Tracheal epithelial cell (primary cell): Measurements from ENCODE around the gene GOLGA8H. TPM values are rescaled to one million over a fixed set of nuclear protein-coding genes. Genes with fewer than 3 reads are reported as not detected.

Source experiments
- total RNA-seq: library from RNA; depleted of rRNA; stranded (reverse); fragments of >200 nt; gene quantifications from 2 replicates; pipeline ENCODE4 v1.2.1, GENCODE V29; 2014

Gene GOLGA8H
- not detected in 2 replicates for total RNA-seq

GRCh38 chr15:30603796-30604195 is at the start of gene GOLGA8H:
GOLGA8H (plus strand) TSS chr15:30604028; CDS start chr15:30604126, 98 bp downstream.

GRCh38 chr15:30625436-30626193 is 21.8 kb downstream of the GOLGA8H start, which contains the start of gene ARHGAP11B:
ARHGAP11B (plus strand) TSS chr15:30626128.

Other genes starting within 250 kb of the GOLGA8H start
- gene CHRFAM7A, start 210.5 kb upstream of the GOLGA8H start, total RNA-seq: under 0.01 TPM in 1 of 2 replicates, not detected in the other
- gene GOLGA8R, start 189.8 kb upstream of the GOLGA8H start, total RNA-seq: 0.24 and 1.5 TPM in 2 replicates
- gene GOLGA8Q, start 52.0 kb upstream of the GOLGA8H start, total RNA-seq: 0.64 TPM in 1 of 2 replicates, not detected in the other